HCT116 (cell line): Measurements from ENCODE around the gene RECK. TPM values are rescaled to one million over a fixed set of nuclear protein-coding genes. Genes with fewer than 3 reads are reported as not detected.

Experiments used
- ATAC-seq: fragments of 200-7000 bp; cut with Tn5 transposase; 2 replicates; pipeline ENCODE4 v1.9.1; 2020; ENCODE audit warnings: mild to moderate bottlenecking, moderate library complexity
- BruUV-seq: library from RNA; stranded (reverse); fragments of 400-500 nt; replicated peaks from 2 replicates; lab custom pipeline; 2021; lab: Mats Ljungman, UMichigan
- CTCF ChIA-PET: fragments of 300-600 bp; sonication (Branson Sonifier 250); formaldehyde crosslinking; loops from one replicate; lab custom pipeline; 2021; ENCODE audit warnings: antibody characterized with exemption; lab: Charles Lee
- POLR2A ChIA-PET: fragments of 300-600, 350-600 bp; sonication (Branson Sonifier 250); formaldehyde crosslinking; loops from one replicate; lab custom pipeline; 2021; ENCODE audit warnings: antibody characterized with exemption; lab: Charles Lee
- RAD21 ChIA-PET, 2 experiments: fragments of 300-600 bp; sonication (Branson Sonifier 250); formaldehyde crosslinking; loops; one replicate each; lab custom pipeline; 2023; ENCODE audit warnings: low total read pairs in 2 of 2; ENCODE audit not compliant: uncharacterized antibody in 2 of 2, unreplicated experiment in 2 of 2, low non-redundant PET in 1 of 2; lab: Charles Lee
- DNase-seq: peaks from one replicate; pipeline ENCODE4 v3.0.0-alpha.2; 2010; ENCODE audit warnings: low read depth, low spot score
- H2AFZ ChIP-seq: fragments of 200-600 bp; shearing (Covaris generic), sonication (generic); 2 replicates; pipeline ENCODE4 v1.6.1; 2017; ENCODE audit warnings: low read depth, mixed run types, mixed read lengths, antibody characterized with exemption, low read length; ENCODE audit not compliant: poor library complexity, severe bottlenecking
- H3K27ac ChIP-seq: 2 replicates; pipeline ENCODE4 v1.5.1; 2012; ENCODE audit warnings: low read depth, low read length
- H3K27me3 ChIP-seq: fragments of 200-600 bp; sonication (generic); 2 replicates; pipeline ENCODE4 v1.6.1; 2016; ENCODE audit warnings: mixed run types, low read length, mixed read lengths; ENCODE audit not compliant: insufficient read depth
- H3K36me3 ChIP-seq, 2 experiments: fragments of 200-500 bp in 1 of 2; fragments of 200-600 bp in 1 of 2; sonication (Bioruptor generic) in 1 of 2; sonication (generic) in 1 of 2; 2 replicates each; pipeline versions ENCODE4 v1.5.1 to v1.6.1; 2014 to 2016; ENCODE audit warnings: low read length in 2 of 2, inconsistent platforms in 1 of 2, mixed read lengths in 1 of 2, mixed run types in 1 of 2; ENCODE audit not compliant: insufficient read depth in 2 of 2, control insufficient read depth in 1 of 2
- H3K4me1 ChIP-seq, 2 experiments: fragments of 200-600 bp in 1 of 2; sonication (generic) in 1 of 2; 2 replicates each; pipeline versions ENCODE4 v1.5.1 to v1.6.1; 2012 to 2017; ENCODE audit warnings: low read length in 2 of 2, inconsistent platforms in 1 of 2, mild to moderate bottlenecking in 1 of 2, mixed read lengths in 1 of 2, mixed run types in 1 of 2, moderate library complexity in 1 of 2; ENCODE audit not compliant: insufficient read depth in 2 of 2, control insufficient read depth in 1 of 2
- H3K4me2 ChIP-seq: fragments of 200-600 bp; sonication (generic); 2 replicates; pipeline ENCODE4 v1.6.1; 2017; ENCODE audit warnings: mixed run types, low read length, mixed read lengths
- H3K4me3 ChIP-seq, 2 experiments: fragments of 200-600 bp in 1 of 2; sonication (generic) in 1 of 2; replicated peaks in 1 of 2; 2 replicates each; pipeline ENCODE4 v1.5.1; 2011 to 2016; ENCODE audit warnings: low read length in 2 of 2, control low read depth in 1 of 2, low read depth in 1 of 2, mild to moderate bottlenecking in 1 of 2, mixed read lengths in 1 of 2, mixed run types in 1 of 2
- H3K79me2 ChIP-seq: fragments of 200-600 bp; sonication (generic); 2 replicates; pipeline ENCODE4 v1.6.1; 2017; ENCODE audit warnings: mild to moderate bottlenecking, mixed run types, low read length, moderate library complexity, mixed read lengths; ENCODE audit not compliant: insufficient read depth
- H3K9ac ChIP-seq: fragments of 200-600 bp; sonication (generic); 2 replicates; pipeline ENCODE4 v1.6.1; 2016; ENCODE audit warnings: low read length, mixed read lengths
- H3K9me2 ChIP-seq: fragments of 200-600 bp; sonication (generic), shearing (Covaris generic); 2 replicates; pipeline ENCODE4 v1.6.1; 2017; ENCODE audit warnings: mixed run types, mild to moderate bottlenecking, moderate library complexity; ENCODE audit not compliant: insufficient read depth
- H3K9me3 ChIP-seq, 2 experiments: fragments of 200-500 bp in 1 of 2; fragments of 200-600 bp in 1 of 2; sonication (Bioruptor generic) in 1 of 2; sonication (generic) in 1 of 2; 2 replicates each; pipeline ENCODE4 v1.6.1; 2014 to 2017; ENCODE audit warnings: low read length in 2 of 2, mixed read lengths in 2 of 2, inconsistent platforms in 1 of 2, low read depth in 1 of 2, mild to moderate bottlenecking in 1 of 2, mixed run types in 1 of 2, moderate library complexity in 1 of 2; ENCODE audit not compliant: control insufficient read depth in 1 of 2, insufficient read depth in 1 of 2
- H4K20me1 ChIP-seq: fragments of 200-600 bp; sonication (generic), shearing (Covaris generic); 2 replicates; pipeline ENCODE4 v1.6.1; 2017; ENCODE audit warnings: mixed run types, mild to moderate bottlenecking, moderate library complexity; ENCODE audit not compliant: insufficient read depth
- ATF3 ChIP-seq: IDR thresholded peaks from 2 replicates; pipeline ENCODE4 v1.6.1; 2012
- CBX3 ChIP-seq: IDR thresholded peaks from 2 replicates; pipeline ENCODE4 v1.6.1; 2012; ENCODE audit warnings: low read depth
- CTCF ChIP-seq, 3 experiments: fragments of 200-600 bp in 1 of 3; sonication (generic) in 1 of 3; IDR thresholded peaks in 2 of 3; conservative IDR thresholded peaks in 1 of 3; 2 replicates each; pipeline ENCODE4 v1.5.1; 2012 to 2017; ENCODE audit warnings: low read depth in 2 of 3, low read length in 2 of 3, antibody characterized with exemption in 1 of 3, borderline replicate concordance in 1 of 3, control low read depth in 1 of 3, mild to moderate bottlenecking in 1 of 3, mixed read lengths in 1 of 3, mixed run types in 1 of 3, moderate library complexity in 1 of 3; ENCODE audit not compliant: insufficient read depth in 1 of 3
- EGR1 ChIP-seq: IDR thresholded peaks from 2 replicates; pipeline ENCODE4 v1.6.1; 2012; ENCODE audit warnings: low read depth
- RAD21 ChIP-seq: IDR thresholded peaks from 2 replicates; pipeline ENCODE4 v1.6.1; 2012; ENCODE audit warnings: low read depth, mild to moderate bottlenecking
- SIN3A ChIP-seq: IDR thresholded peaks from 2 replicates; pipeline ENCODE4 v1.6.1; 2012; ENCODE audit warnings: low read depth
- ZBTB33 ChIP-seq: IDR thresholded peaks from 2 replicates; pipeline ENCODE4 v1.6.1; 2011; ENCODE audit warnings: mild to moderate bottlenecking, low read length, moderate library complexity; ENCODE audit not compliant: insufficient replicate concordance; ENCODE audit errors: extremely low read depth
- ZNF274 ChIP-seq: fragments of 200-500 bp; sonication (Bioruptor generic); IDR thresholded peaks from 2 replicates; pipeline ENCODE4 v1.6.1; 2014; ENCODE audit warnings: mild to moderate bottlenecking, low read depth, low read length, inconsistent platforms
- intact Hi-C: fragments of 100-400 bp; cut with micrococcal nuclease; formaldehyde crosslinking; loops from 2 replicates; pipeline ENCODE4 v1.10.0; 2022
- total RNA-seq: library from RNA; stranded (reverse); gene quantifications from one replicate; pipeline ENCODE4 v1.2.1, GENCODE V29; 2021; ENCODE audit not compliant: unreplicated experiment

RECK gene
- total RNA-seq, 1 experiment from 2014 or later, result 3.8 TPM

- peak; percentile 59 for DNase-seq
- Histone ChIP-seq H2AFZ (peak overlapping the region; percentile 57), H3K27me3 (no peaks in the 10 kb centered on the region), H4K20me1 (no peaks in the 10 kb centered on the region), H3K27ac (no peak overlapping the region), H3K9me3 (no peaks in the 10 kb centered on the region), H3K4me2 (peak overlapping the region; percentile 19; the same call in 1 of the 2 replicates), H3K36me3 (no peaks in the 10 kb centered on the region), H3K9me2 (no peaks in the 10 kb centered on the region), H3K9ac (no peak overlapping the region), H3K4me1 (no peaks in the 10 kb centered on the region), H3K79me2 (no peaks in the 10 kb centered on the region), H3K4me3 (no peak overlapping the region)
- no TSS peak for BruUV-seq
- TF ChIP-seq RAD21, result peak; percentile 86
- peak; percentile 88 to 94 (median 89) for TF ChIP-seq CTCF (IDR thresholded peaks at IDR 0.05 in 2 of 3, conservative IDR thresholded peaks at IDR 0.05 in 1 of 3; ENCODE audit: borderline replicate concordance in 1 of 3, insufficient read depth in 1 of 3, low read depth in 2 of 3, low read length in 2 of 3)
- TF ChIP-seq EGR1, result no peak
- intact Hi-C loops, result loop anchor here (1.0 to 2.0 kb wide), 4 partner anchors 15 to 233 kb away; no protein-coding TSS in a partner anchor
- RAD21 ChIA-PET, result interaction anchor here (0.5 to 2.4 kb wide), 4 partner anchors 15 to 120 kb away, joined by 3 to 7 read pairs (median 4); no protein-coding TSS in a partner anchor
- ATAC-seq, result peak; percentile 97
- CTCF ChIA-PET, result interaction anchor here (0.7 to 2.9 kb wide), 24 partner anchors 9 to 274 kb away, joined by 3 to 46 read pairs (median 4); partner anchors contain the start of genes GBA2, RECK and RGP1
- POLR2A ChIA-PET, result no interaction called here
These were observed 13.3 kb upstream of the RECK start for GRCh38 chr9:36023260-36024048.

GRCh38 chr9:36025746-36026145 is 11.0 kb upstream of the RECK start:
- Histone ChIP-seq H3K4me3 (no peak overlapping the region), H3K4me2 (no peak overlapping the region), H3K9me2 (no peaks in the 10 kb centered on the region), H4K20me1 (no peaks in the 10 kb centered on the region), H3K9me3 (no peaks in the 10 kb centered on the region), H2AFZ (no peak overlapping the region), H3K27me3 (no peaks in the 10 kb centered on the region), H3K36me3 (no peaks in the 10 kb centered on the region), H3K27ac (no peak overlapping the region), H3K9ac (no peak overlapping the region), H3K79me2 (no peaks in the 10 kb centered on the region), H3K4me1 (0 out of 4 replicates have a peak, but pooled peaks cover 0 to 4% of the 10 kb centered on the region in 2 experiments)
- CTCF ChIA-PET, result interaction anchor here (2.9 kb wide), 1 partner anchor 17 kb away, joined by 38 read pairs; no protein-coding TSS in a partner anchor
- DNase-seq (no peak), ATAC-seq (no peak)
- BruUV-seq, result no TSS peak
- intact Hi-C loops, result no loop called here
- RAD21 ChIA-PET, result no interaction called here
- POLR2A ChIA-PET, result no interaction called here
- TF ChIP-seq CBX3 (no peak), ATF3 (no peak), CTCF (IDR thresholded peaks at IDR 0.05 in 2 of 3, conservative IDR thresholded peaks at IDR 0.05 in 1 of 3; ENCODE audit: borderline replicate concordance in 1 of 3, insufficient read depth in 1 of 3, low read depth in 2 of 3, low read length in 2 of 3) (no peak), ZBTB33 (no peak), ZNF274 (no peak), SIN3A (no peak)
